RKO (cell line): ENCODE measurements around the gene CHAF1A.

Source experiments
- DNase-seq: peaks from one replicate; pipeline ENCODE4 v3.0.0-alpha.2; 2016; ENCODE audit warnings: low spot score

CHAF1A gene

GRCh38 chr19:4456843-4457653 is 54.6 kb downstream of the CHAF1A start:
- no peak for DNase-seq

GRCh38 chr19:4457654-4458395 is 55.4 kb downstream of the CHAF1A start, which contains the start of gene UBXN6:
Gene UBXN6, minus strand, starts transcription at chr19:4457794. Its CDS starts 97 bp downstream, at chr19:4457697.
- DNase-seq, result peak; percentile 98

- DNase-seq, result no peak
Observed at GRCh38 chr19:4464815-4465581, 62.6 kb downstream of the CHAF1A start.

DNA sequence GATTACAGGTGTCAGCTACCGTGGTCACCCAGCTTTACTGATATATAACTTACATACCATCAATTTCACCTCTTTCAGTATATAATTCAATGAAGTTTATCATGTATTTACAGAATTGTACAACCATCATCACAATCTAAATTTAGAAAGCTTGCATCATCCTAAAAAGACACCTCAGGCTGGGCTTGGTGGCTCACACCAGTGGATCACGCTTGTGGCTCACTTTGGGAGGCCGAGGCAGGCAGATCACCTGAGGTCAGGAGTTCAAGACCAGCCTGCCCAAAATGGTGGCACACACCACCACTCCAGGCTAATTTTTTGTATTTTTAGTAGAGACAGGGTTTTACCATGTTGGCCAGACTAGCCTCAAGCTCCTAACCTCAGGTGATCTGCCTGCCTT is 65.4 kb downstream of the CHAF1A start:
- no peak for DNase-seq

GRCh38 chr19:4471403-4472173 is 69.1 kb downstream of the CHAF1A start:
- peak; percentile 100 for DNase-seq

DNA sequence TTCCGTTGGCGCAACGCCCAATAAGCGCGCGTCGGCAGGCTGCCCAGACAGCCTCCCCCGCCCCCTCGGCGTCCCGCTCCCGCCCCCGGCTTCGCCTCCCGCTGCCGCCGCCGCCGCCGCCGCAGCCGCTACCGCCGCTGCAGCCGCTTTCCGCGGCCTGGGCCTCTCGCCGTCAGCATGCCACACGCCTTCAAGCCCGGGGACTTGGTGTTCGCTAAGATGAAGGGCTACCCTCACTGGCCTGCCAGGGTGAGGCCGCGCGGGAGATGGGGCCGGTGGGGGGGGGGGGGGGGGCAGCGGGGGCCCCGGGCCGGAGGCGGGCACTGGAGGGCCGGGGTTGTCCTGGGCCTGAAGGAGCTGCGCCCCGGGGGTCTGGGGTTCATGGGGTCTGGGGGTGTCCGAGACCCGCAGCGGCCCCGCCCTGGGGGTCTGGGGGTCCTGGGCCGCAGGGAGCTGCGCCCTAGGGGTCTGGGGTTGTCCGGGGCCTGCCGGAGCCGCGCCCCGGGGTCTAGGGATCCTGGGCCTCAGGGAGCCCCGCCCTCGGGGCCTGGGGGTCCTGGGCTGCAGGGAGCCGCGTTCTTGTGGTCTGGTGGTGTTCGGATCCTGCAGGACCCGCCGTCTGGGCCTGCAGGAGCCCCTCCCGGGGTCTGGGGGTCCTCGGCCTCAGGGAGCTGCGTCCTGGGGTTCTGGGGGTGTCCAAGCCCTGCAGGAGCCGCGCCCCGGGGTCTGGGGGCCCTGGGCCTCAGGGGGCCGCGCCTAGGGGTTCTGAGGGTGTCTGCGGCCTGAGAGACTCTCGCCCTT is 69.9 kb downstream of the CHAF1A start, which contains the start of gene HDGFL2:
TSS of gene HDGFL2 (plus strand) at position 124 of the 801 bp plus-strand sequence. CDS start at position 178, 54 bp downstream.
- no peak for DNase-seq

- DNase-seq, result no peak
Observed at GRCh38 chr19:4473011-4473762, 70.7 kb downstream of the CHAF1A start.

DNA sequence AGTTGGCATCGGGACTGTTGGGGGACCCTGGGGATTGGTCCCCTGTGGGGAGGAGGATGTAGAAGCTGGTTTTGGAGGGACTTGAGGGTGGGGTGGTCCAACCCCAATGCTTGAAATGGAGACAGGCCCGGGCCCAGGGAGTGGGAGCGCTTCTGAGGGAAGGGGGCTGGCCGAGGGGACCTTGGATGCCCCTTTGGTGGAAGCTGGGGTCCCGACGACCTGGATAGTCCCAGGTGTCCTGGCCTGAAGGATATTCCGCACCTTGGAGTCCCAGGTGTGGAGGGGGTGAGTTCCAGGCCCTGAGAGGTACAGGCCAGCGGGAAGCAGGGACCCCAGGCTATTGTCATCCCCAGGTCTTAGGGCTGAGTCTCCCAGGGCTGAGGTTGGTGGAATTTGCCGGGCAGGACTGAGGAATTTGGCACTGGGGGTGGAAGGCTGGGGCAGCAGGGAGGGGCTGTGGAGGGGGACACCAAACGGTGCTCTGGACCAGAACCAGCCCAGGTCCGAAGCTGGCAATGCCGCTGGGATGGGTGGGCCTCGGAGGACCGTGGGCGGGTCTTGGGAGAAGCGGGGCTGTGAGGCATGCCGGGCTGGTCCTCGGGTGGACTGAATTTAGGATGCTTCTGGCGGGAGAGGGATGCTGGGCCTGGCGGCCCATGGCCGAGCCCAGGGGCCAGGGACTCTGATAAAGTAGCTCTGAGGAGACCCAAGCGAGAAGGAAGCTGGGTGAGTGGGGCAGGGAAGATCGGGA is 71.5 kb downstream of the CHAF1A start:
- no peak for DNase-seq

DNA sequence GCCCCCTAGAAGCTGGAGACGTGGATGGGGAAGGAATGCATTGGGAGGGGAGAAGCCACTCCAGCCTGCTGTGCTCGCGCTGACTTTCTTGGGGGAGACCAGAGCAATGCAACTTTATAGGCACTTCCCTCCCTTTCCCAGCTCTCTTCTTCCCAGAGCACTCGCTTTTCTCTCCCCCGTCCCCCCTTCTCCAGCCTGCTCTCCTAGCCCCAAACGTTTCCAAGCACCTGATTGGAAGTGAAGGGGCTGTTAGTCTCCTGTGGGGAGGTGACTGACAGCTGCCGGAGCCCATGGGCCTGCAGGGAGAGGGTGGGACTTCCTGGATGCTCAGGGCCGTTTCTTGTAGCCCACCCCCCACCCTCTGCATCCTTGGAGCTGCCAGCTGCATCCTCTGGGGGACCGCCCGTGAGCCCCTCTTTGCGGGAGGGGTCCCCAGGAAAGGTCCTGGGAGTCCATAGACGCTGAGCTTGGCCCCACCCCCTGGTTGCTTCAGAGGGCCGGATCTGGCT is 72.1 kb downstream of the CHAF1A start:
- DNase-seq, result no peak

DNA sequence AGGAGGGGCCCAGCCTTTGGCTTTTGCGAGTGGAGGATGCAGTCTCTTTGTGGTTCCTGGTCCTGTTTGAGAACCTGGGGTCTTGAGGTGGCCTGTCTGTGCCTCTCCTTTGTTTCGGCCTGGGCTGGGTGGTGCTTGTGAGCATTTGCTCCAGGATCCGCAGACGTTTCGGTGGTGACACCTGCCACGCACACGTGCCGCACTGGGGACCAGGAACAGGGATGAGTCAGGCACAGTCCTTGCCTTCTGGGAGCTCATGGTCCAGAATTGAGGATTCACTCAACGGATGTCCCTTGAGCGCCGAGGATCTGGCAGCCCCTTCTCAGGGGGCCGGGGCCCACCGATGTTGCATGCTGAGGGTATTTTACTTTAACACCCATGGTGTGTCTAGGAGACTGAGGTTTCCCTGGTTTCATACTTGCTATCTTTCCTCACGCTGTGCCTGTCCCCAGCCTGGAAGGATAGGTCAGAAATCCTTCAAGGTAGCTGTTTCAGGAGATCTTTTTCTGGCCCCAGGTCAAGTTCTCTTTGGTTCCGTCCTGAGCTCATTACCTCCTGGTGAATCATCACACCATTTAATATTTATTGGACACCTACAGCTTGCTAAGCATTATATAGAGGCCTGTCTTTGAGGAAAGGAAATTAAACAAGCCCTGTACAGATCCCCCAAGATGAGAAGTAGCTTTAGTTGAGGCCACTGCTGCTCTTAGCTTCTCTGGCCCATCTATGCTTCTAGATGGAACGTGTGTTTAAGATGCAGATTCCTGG is 74.8 kb downstream of the CHAF1A start:
- no peak for DNase-seq

DNA sequence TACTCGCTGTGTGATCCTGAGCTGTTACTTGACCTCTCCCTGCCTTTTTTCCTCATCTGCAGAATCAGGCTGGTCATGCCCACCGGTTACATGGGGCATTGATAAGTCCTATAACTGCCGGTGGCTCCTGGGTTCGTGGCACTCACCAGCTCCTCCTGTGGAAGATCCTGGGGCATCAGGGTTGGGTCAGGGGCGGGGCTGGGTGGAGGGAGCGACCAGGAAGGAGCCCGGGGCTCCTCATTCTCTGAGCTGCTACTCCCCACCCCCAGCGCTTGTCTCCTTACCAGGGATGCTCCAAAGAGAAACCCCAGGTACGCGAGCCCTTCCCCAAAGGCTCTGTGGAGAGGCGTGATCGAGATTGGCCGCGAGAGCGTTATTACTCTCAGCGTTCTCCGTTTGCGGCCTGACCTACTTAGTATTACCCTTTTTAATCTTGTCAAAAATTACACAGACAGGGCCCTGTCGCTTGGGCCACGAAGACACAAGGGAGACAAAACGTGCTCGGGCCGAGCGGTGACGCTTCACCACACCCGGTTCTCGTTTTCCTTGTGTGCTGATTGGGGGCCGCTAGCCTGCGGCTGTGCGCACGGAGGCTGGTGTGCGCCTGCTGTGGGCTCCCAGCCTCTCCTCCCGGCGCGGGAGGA is 80.4 kb downstream of the CHAF1A start:
- DNase-seq, result no peak

DNA sequence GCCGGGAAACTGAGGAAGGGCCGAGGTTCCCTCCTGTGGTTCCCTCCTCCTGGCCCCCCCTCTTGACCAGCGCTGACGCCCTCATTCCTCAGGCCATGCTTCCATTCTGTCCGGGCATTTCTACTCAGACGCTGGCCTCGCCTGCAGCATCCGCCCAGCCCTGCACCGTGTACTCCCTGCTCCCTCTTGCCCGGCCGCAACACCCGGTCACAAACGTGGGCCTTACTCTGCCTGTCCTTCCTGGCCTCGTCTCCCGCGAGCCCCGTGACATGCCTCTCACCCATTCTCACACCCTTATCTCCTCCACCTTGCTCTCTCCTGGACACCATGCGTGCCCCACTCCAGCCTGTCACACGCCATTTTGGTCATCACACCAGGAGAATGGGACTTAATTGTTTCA is 80.9 kb downstream of the CHAF1A start:
- DNase-seq, result no peak

GRCh38 chr19:4487572-4487971 is 85.1 kb downstream of the CHAF1A start:
- no peak for DNase-seq

DNA sequence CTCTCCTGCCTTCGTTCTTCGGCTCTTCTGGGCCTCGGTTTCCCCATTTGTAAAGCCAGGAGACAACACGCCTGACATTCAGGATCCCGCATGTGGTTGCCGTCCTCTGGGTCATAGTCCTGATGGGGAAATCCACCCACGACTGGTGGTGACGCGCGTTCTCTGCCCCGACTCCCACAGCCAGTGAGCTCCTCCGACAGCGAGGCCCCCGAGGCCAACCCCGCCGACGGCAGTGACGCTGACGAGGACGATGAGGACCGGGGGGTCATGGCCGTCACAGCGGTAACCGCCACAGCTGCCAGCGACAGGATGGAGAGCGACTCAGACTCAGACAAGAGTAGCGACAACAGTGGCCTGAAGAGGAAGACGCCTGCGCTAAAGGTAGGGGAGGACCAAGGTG is 86.1 kb downstream of the CHAF1A start:
- DNase-seq, result no peak

- DNase-seq, result no peak
Observed at GRCh38 chr19:4491446-4491845, 89.0 kb downstream of the CHAF1A start.

DNA sequence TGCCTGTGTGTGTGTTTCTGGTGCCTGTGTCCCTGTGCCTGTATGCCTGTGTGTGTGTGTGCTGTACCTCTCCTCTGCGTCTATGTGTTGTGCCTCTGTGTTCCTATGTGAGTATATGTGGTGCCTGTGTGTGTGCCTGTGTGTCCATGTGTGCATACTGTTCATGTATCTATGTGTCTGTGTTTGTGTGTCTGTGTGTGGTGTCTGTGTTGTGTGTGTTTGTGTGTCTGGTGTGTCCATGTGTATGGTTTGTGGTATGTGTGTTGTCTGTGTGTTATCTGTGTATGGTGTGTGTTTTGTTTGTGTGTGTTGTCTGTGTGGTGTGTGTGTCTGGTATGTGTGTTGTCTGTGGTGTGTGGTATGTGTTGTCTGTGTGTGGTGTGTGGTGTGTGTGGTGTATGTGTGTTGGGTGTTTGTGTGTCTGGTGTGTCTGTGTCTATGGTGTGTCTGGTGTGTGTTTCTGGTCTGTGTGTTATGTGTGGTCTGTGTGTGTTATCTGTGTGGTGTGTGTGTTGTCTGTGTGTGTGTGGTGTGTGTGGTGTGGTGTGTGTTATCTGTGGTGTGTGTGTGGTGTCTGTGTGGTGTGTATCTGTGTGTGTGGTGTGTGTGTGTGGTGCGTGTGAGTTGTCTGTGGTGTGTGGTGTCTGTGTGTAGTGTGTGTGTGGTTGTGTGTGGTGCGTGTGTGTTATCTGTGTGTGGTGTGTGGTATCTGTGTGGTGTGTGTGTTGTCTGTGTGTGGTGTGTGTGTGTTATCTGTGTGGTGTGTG is 90.1 kb downstream of the CHAF1A start:
- no peak for DNase-seq
